GM21576 (cell line): ENCODE measurements around the gene CCNH.

Experiments used
- ATAC-seq: cut with Tn5 transposase; IDR thresholded peaks from one replicate; pipeline ENCODE4 v1.9.1; 2021; ENCODE audit warnings: mild to moderate bottlenecking, moderate library complexity; ENCODE audit not compliant: unreplicated experiment

CCNH gene

GRCh38 chr5:87403899-87404298 is 8.8 kb downstream of the CCNH start:
- ATAC-seq = no peak

GRCh38 chr5:87403409-87403808 is 9.3 kb downstream of the CCNH start:
- no peak for ATAC-seq

GRCh38 chr5:87401626-87402025 is 11.1 kb downstream of the CCNH start:
- ATAC-seq = no peak

- peak; percentile 71 for ATAC-seq
These were observed 12.3 kb downstream of the CCNH start for GRCh38 chr5:87400305-87400899.

GRCh38 chr5:87399720-87400119 is 13.0 kb downstream of the CCNH start:
- no peak for ATAC-seq

GRCh38 chr5:87398981-87399614 is 13.6 kb downstream of the CCNH start:
- ATAC-seq = no peak

- ATAC-seq = no peak
These were observed 18.1 kb downstream of the CCNH start for GRCh38 chr5:87394411-87395165.

GRCh38 chr5:87393331-87393730 is 19.4 kb downstream of the CCNH start:
- ATAC-seq = no peak

GRCh38 chr5:87392801-87393200 is 19.9 kb downstream of the CCNH start:
- no peak for ATAC-seq

GRCh38 chr5:87392170-87392569 is 20.6 kb downstream of the CCNH start:
- ATAC-seq = no peak

GRCh38 chr5:87390576-87391199 is 22.0 kb downstream of the CCNH start:
- ATAC-seq = no peak

GRCh38 chr5:87390075-87390474 is 22.7 kb downstream of the CCNH start:
- ATAC-seq = no peak

- ATAC-seq = no peak
These were observed 23.3 kb downstream of the CCNH start for GRCh38 chr5:87389296-87390034.

- ATAC-seq = no peak
These were observed 24.6 kb downstream of the CCNH start for GRCh38 chr5:87388129-87388528.

- no peak for ATAC-seq
These were observed 26.9 kb downstream of the CCNH start for GRCh38 chr5:87385802-87386201.

GRCh38 chr5:87383216-87383615 is 29.5 kb downstream of the CCNH start:
- no peak for ATAC-seq

- ATAC-seq = no peak
These were observed 30.5 kb downstream of the CCNH start for GRCh38 chr5:87382224-87382623.

GRCh38 chr5:87372705-87373104 is 40.0 kb downstream of the CCNH start:
- ATAC-seq = no peak

- no peak for ATAC-seq
These were observed 43.3 kb downstream of the CCNH start for GRCh38 chr5:87369431-87369830.

GRCh38 chr5:87368601-87369000 is 44.1 kb downstream of the CCNH start:
- no peak for ATAC-seq

GRCh38 chr5:87367243-87367642 is 45.5 kb downstream of the CCNH start:
- ATAC-seq = no peak
